Activated CD8-positive, alpha-beta T cell treated with anti-CD3 and anti-CD28 coated beads for 36 hours (primary cell): ENCODE measurements around the gene ACP6. TPM values are rescaled to one million over a fixed set of nuclear protein-coding genes. Genes with fewer than 3 reads are reported as not detected.
"Not testable (repeated sequence)": the region's sequence is repeated elsewhere in the genome, so short reads cannot be mapped to it uniquely, and the experiment has no call there.

Experiments used
- ATAC-seq: fragments of 200-7000 bp; cut with Tn5 transposase; one replicate; pipeline ENCODE4 v1.10.0; 2021; ENCODE audit warnings: mild to moderate bottlenecking, moderate library complexity
- CTCF ChIA-PET: fragments of 350-600 bp; sonication (Branson Sonifier 250); formaldehyde crosslinking; loops from one replicate; lab custom pipeline; 2021; ENCODE audit warnings: antibody characterized with exemption; lab: Charles Lee
- POLR2A ChIA-PET: fragments of 350-600 bp; sonication (Branson Sonifier 250); formaldehyde crosslinking; loops from one replicate; lab custom pipeline; 2021; ENCODE audit warnings: antibody characterized with exemption; lab: Charles Lee
- DNase-seq: peaks from one replicate; pipeline ENCODE4 v3.0.0-alpha.2; 2020
- H3K27ac Mint-ChIP-seq: one replicate; pipeline ENCODE4 v1.8.0; 2021; ENCODE audit warnings: mild to moderate bottlenecking, mixed read lengths
- H3K27me3 Mint-ChIP-seq: one replicate; pipeline ENCODE4 v1.8.0; 2021; ENCODE audit warnings: mixed read lengths
- H3K36me3 Mint-ChIP-seq: one replicate; pipeline ENCODE4 v1.8.0; 2021; ENCODE audit warnings: low read depth, mixed read lengths
- H3K4me1 Mint-ChIP-seq: one replicate; pipeline ENCODE4 v1.8.0; 2021; ENCODE audit warnings: low read depth, mixed read lengths
- H3K4me3 Mint-ChIP-seq: one replicate; pipeline ENCODE4 v1.8.0; 2021; ENCODE audit warnings: mild to moderate bottlenecking, moderate library complexity, mixed read lengths
- H3K9me3 Mint-ChIP-seq: one replicate; pipeline ENCODE4 v1.8.0; 2021; ENCODE audit warnings: mixed read lengths
- CTCF ChIP-seq: fragments of 200-600 bp; IDR thresholded peaks from one replicate; pipeline ENCODE4 v1.8.0; 2022; ENCODE audit warnings: antibody characterized with exemption, mild to moderate bottlenecking
- intact Hi-C: fragments of 100-400 bp; cut with micrococcal nuclease; formaldehyde crosslinking; loops from one replicate; pipeline ENCODE4 v1.10.0; 2022
- total RNA-seq, 2 experiments: library from RNA; stranded (reverse); gene quantifications; one replicate each; pipeline ENCODE4 v1.2.3, GENCODE V29; 2021

The ACP6 gene
- total RNA-seq, 2 experiments from 2014 or later = 16.9 to 20.9 TPM

GRCh38 chr1:147683163-147683763, 12.9 kb upstream of the ACP6 start:
- no peak overlapping the region for H3K27ac Mint-ChIP-seq
- ChIA-PET POLR2A (no interaction called here), CTCF (no interaction called here)
- peaks cover 3% of the 10 kb centered on the region for H3K27me3 Mint-ChIP-seq
- H3K36me3 Mint-ChIP-seq = peaks cover 6% of the 10 kb centered on the region
- H3K9me3 Mint-ChIP-seq = peaks cover 16% of the 10 kb centered on the region
- intact Hi-C loops = no loop called here
- DNase-seq (no peak), ATAC-seq (no peak)
- H3K4me1 Mint-ChIP-seq = no peaks in the 10 kb centered on the region
- no peak for TF ChIP-seq CTCF
- H3K4me3 Mint-ChIP-seq = no peak overlapping the region

GRCh38 chr1:147680608-147681235, 10.4 kb upstream of the ACP6 start:
- H3K27me3 Mint-ChIP-seq, H3K4me1 Mint-ChIP-seq, H3K36me3 Mint-ChIP-seq, POLR2A ChIA-PET, H3K4me3 Mint-ChIP-seq, DNase-seq, ATAC-seq, intact Hi-C loops, H3K27ac Mint-ChIP-seq: not testable (repeated sequence)
- peaks cover 24% of the 10 kb centered on the region for H3K9me3 Mint-ChIP-seq
- CTCF ChIA-PET = interaction anchor here (1.2 kb wide), 1 partner anchor 19 kb away, joined by 4 read pairs; no protein-coding TSS in a partner anchor

- intact Hi-C loops, H3K4me3 Mint-ChIP-seq, ATAC-seq, DNase-seq, H3K4me1 Mint-ChIP-seq, H3K27me3 Mint-ChIP-seq, H3K27ac Mint-ChIP-seq, H3K36me3 Mint-ChIP-seq, CTCF ChIA-PET, POLR2A ChIA-PET: not testable (repeated sequence)
- H3K9me3 Mint-ChIP-seq = peaks cover 20% of the 10 kb centered on the region
Measured at GRCh38 chr1:147677681-147678080, 7.4 kb upstream of the ACP6 start.

- Mint-ChIP-seq H3K4me3 (no peak overlapping the region), H3K27me3 (peaks cover 4% of the 10 kb centered on the region), H3K9me3 (peaks cover 14% of the 10 kb centered on the region), H3K4me1 (no peaks in the 10 kb centered on the region), H3K27ac (no peak overlapping the region), H3K36me3 (no peaks in the 10 kb centered on the region)
- ATAC-seq (no peak), DNase-seq (no peak)
- TF ChIP-seq CTCF = no peak
- CTCF ChIA-PET = interaction anchor here (0.8 to 3.5 kb wide), 3 partner anchors 12 to 35 kb away, joined by 4 to 12 read pairs (median 4); no protein-coding TSS in a partner anchor
- POLR2A ChIA-PET = no interaction called here
- intact Hi-C loops = no loop called here
Measured at GRCh38 chr1:147676311-147677085, 6.2 kb upstream of the ACP6 start.

- Mint-ChIP-seq H3K4me3 (no peak overlapping the region), H3K27me3 (peaks cover 4% of the 10 kb centered on the region), H3K9me3 (peaks cover 14% of the 10 kb centered on the region), H3K4me1 (peaks cover 10% of the 10 kb centered on the region), H3K27ac (no peak overlapping the region), H3K36me3 (no peaks in the 10 kb centered on the region)
- ChIA-PET POLR2A (no interaction called here), CTCF (interaction anchor here (0.9 to 3.5 kb wide), 2 partner anchors 9 to 219 kb away, joined by 3 to 12 read pairs; no protein-coding TSS in a partner anchor)
- ATAC-seq (no peak), DNase-seq (no peak)
- no peak for TF ChIP-seq CTCF
- intact Hi-C loops = no loop called here
Measured at GRCh38 chr1:147673816-147674215, 3.5 kb upstream of the ACP6 start.
